Caki2 (cell line): ENCODE data around the gene MGAT4B. TPM values are rescaled to one million over a fixed set of nuclear protein-coding genes. Genes with fewer than 3 reads are reported as not detected.
"Not testable (repeated sequence)": the region's sequence is repeated elsewhere in the genome, so short reads cannot be mapped to it uniquely, and the experiment has no call there.

Experiments
- DNase-seq: peaks from one replicate; pipeline ENCODE4 v3.0.0-alpha.2; 2015; ENCODE audit warnings: low read depth
- in situ Hi-C: cut with HindIII; loops from 2 replicates; pipeline ENCODE4 v1.10.0; 2016; ENCODE audit warnings: low sequenced_read_pairs, low pct_unique_long_range_greater_than_20kb, mixed read lengths
- total RNA-seq: library from RNA; depleted of rRNA; stranded (reverse); fragments of >200 nt; shearing (Covaris generic); gene quantifications from 2 replicates; pipeline ENCODE4 v1.2.3, GENCODE V29; 2014; ENCODE audit warnings: low replicate concordance

The MGAT4B gene
- total RNA-seq, 1 experiment from 2014 or later = 656 TPM

GRCh38 chr5:179799644-179799973, 7.1 kb downstream of the MGAT4B start:
- no peak for DNase-seq
- in situ Hi-C loops = no loop called here

DNA sequence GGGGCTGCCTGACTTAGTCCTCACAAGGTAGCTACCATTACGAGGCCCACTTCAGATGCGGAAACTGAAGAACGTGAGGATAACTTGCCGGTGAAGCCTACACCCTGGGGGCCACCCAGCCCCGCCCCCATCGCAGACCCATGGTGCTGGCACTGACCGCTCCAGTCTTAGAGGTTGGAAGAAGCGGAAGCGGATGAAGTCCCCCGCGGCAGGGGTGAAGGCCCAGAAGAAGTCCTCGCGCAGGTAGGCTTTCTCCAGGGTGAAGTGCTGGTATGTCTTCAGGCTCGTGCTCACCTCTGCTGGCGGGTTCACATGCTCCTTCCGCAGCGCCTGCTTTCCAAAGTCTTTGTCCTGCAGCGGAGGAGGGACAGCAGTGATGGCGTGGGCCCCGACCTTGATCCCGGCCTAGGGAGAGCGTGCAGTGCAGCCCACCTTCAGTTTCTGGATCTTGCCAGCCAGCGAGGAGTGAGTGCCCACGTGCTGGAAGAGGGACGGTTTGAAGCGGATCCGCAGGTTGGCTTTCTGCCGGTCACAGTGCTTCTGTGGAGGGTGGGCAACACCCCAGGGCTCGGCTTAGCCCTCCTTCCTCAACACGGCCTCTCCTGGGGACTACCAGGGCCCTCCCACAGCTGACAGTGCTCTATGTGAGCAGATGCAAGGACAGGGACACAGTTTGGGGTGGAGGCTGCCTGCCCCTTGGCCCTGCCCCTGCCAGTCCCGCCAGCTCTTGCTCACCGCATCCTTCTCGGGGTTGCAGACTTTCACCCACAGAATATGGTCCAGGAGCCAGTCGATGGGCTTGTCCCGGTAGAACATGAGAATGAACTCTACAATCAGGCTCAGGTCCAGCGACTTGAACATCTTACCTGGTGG, 7.7 kb downstream of the MGAT4B start:
- no peak for DNase-seq
- in situ Hi-C loops = no loop called here

- no peak for DNase-seq
Observed at GRCh38 chr5:179798144-179798770, 8.4 kb downstream of the MGAT4B start.

DNA sequence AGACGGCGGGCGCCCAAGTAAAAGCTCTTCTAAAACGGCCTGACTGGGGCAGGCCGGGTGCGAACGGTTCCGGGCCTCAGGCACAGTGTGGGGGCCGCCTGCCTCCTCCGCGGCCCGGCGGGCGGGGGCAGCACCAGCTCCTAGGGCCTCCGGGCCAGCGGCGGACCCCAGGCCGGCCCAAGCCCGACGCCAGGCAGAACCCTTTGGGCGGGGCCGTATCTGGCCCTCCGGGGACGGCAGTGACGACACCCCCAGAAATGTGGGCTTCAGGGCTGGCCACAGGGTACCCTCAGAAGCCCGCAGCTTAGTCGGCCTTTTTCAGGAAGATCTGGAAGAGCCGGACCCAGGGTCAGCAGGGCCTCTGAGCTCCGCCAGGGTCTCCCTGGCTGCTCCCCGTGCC, 8.9 kb downstream of the MGAT4B start:
- in situ Hi-C loops = no loop called here
- DNase-seq = no peak

More at GRCh38 chr5:179798144-179798770, 8.4 kb downstream of the MGAT4B start:
- in situ Hi-C loops = no loop called here

- in situ Hi-C loops = no loop called here
Observed at GRCh38 chr5:179796877-179797608, 9.6 kb downstream of the MGAT4B start.

GRCh38 chr5:179795863-179796833, 10.5 kb downstream of the MGAT4B start:
- in situ Hi-C loops = no loop called here
- peak; percentile 93 for DNase-seq

More at GRCh38 chr5:179796877-179797608, 9.6 kb downstream of the MGAT4B start:
- no peak for DNase-seq

DNA sequence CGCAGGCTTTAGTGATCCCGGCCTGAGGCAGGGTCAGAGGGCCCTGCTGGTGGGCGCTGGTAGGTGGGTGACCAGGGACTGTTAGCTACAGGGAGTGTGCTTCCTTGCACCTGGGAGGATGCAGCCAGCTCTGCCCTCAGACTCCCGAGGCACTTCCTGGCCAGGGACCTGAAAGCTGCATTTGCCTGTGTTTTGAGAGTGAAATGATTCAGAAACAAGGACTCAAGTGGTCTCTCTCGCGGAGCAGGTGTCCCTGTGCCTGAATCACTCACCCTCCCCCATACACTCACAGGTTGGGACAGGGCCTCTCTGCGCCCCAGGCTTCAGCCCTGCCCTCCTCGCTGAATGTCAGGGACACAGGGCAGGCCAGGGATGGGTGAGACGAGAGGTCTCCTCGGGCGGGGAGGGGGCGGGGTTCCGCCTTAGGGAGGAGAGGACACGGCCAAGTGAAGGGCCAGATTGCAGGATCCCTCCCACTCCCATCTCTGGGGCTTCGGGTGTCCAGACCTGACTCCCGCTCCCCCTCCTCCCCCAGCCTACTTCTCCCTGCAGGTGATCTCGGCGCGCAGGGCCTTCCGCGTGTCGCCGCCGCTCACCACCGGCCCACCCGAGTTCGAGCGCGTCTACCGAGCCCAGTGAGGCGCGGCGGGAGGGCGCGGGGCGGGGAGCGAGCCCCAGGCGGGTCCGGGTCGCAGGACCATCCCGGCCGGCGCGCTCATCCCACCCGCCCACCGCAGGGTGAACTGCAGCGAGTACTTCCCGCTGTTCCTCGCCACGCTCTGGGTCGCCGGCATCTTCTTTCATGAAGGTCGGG, 11.4 kb downstream of the MGAT4B start:
- DNase-seq = peak; percentile 51
- in situ Hi-C loops = no loop called here

DNA sequence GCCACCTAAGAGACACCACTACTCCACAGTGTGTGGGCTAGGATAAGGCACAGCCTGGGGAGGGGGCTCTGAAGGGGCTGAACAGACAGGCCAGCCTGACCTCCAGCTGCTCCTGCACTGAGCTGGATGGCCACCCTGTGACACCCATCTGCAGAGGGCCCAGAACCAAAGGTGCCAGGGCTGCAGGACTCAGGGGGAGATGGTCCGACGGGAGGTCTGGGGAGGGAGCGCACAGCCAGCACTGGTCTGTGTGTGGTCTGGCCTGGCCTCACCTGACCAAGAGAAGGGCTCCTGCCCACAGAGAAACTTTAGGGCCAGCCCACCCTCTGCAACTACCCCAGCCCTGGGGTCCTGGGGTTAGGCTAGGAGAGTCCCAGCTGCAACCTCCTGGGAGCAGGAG, 12.1 kb downstream of the MGAT4B start:
- in situ Hi-C loops = no loop called here
- DNase-seq = no peak

GRCh38 chr5:179794171-179794570, 12.5 kb downstream of the MGAT4B start:
- in situ Hi-C loops = no loop called here
- no peak for DNase-seq

GRCh38 chr5:179793468-179794139, 13.1 kb downstream of the MGAT4B start, which contains the start of gene LTC4S:
Gene LTC4S, plus strand, starts transcription at chr5:179793986. Its CDS starts 95 bp downstream, at chr5:179794081.
- DNase-seq = no peak
- in situ Hi-C loops = no loop called here

DNA sequence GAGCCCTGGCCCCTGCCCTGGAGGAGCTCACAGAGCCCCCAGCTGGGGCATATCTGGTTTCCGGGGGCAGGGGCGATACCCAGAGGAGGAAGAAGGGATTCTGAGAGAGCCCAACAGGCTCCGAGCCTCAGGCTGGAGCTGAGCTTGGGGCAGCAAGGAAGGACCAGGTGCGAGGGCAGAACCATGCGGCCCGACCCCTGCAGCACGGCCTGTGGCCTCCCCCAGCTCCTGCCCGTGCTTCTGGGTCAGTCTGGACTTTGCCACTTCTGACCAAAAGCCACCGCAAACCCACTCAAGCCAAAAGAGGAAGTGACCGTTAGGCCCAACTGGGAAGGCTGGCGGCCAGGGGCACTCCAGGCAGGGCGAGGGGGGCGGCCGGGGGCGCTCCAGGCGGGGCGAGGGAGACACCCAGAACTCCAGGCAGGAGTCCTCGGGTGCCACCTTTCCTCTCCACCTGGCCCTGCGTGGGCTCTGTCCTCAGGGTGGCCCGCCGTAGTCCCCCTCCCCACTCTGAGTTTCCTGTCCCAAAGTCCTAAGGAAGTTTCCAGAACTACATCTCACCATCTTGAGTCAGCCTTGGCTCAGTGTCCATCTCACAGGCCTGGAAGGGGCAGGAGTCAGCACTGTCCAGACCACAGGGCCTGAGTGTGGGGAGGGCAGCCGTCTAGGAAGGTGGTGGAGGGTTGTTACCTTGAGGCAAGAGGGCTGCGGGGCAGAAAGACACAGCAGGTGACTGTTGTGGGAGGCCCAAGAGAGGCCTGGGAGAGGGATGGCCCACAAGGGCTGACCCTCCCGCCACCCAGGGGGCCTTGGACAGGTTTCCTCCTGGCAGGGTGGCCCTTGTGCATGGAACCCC, 13.8 kb downstream of the MGAT4B start:
- in situ Hi-C loops = no loop called here
- DNase-seq = no peak

DNA sequence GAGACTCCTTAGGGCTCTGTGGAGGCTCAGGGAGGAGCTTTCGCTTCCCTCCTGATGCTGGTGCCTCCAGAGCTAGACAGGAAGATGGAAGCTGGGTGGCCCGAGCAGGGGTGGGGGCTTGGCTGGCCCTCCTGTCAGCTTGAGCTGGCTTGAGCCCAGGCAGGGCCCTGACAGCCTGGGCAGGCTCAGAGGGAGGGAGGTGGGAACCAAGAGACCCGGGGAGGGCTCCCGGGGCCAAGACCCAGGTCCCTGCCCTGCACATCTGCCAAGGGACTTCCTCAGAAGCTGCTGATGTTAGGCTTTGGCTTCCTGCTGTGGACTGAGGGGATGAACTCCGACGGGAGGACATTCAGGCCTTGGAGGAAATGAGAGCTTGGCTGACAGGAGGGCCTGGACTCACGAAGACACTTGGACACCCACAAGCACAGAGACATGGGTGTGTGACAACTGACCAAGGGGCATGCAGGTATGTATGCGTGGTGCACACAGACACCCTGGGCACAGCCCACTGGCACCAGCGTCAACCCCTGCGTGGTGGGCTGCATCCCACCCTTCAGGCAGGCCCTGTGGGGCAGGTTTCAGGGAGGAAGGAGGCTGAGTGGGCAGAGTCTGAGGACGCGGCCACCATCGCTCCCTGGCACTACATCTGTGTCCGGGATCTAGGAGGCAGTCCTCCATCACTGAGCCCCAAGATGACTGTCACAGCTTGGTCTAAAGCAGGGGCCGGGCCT, 14.6 kb downstream of the MGAT4B start:
- in situ Hi-C loops = no loop called here
- no peak for DNase-seq

DNA sequence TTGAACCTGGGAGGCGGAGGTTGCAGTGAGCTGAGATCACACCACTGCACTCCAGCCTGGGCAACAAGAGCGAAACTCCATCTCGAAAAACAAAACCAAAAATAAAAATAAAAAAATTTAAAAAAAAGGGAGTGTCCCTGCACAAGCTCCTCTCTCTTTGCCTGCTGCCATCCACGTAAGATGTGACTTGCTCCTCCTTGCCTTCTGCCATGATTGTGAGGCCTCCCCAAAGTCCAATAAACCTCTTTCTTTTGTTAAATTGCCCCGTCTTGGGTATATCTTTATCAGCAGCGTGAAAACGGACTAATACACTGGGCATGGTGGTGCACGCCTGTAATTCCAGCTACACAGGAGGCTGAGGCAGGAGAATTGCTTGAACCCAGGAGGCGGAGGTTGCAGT, 17.4 kb downstream of the MGAT4B start:
- in situ Hi-C loops, DNase-seq: not testable (repeated sequence)

- in situ Hi-C loops = no loop called here
- no peak for DNase-seq
Observed at GRCh38 chr5:179788193-179788854, 18.3 kb downstream of the MGAT4B start.

GRCh38 chr5:179786861-179787260, 19.8 kb downstream of the MGAT4B start:
- no peak for DNase-seq
- in situ Hi-C loops = no loop called here
